Mesendoderm (in vitro differentiated cells): ENCODE measurements around the gene LCLAT1.

Experiments used
- DNase-seq: peaks from one replicate; pipeline ENCODE4 v3.0.0; 2013
- H2AK5ac ChIP-seq: 2 replicates; pipeline ENCODE4 v1.6.1; 2013; ENCODE audit warnings: low read length, inconsistent platforms
- H2BK120ac ChIP-seq: 2 replicates; pipeline ENCODE4 v1.6.1; 2013; ENCODE audit warnings: low read depth, mild to moderate bottlenecking, low read length, moderate library complexity, mixed read lengths
- H2BK15ac ChIP-seq: replicated peaks from 2 replicates; pipeline ENCODE4 v1.6.1; 2013; ENCODE audit warnings: low read depth, mild to moderate bottlenecking, moderate library complexity
- H2BK5ac ChIP-seq: 2 replicates; pipeline ENCODE4 v1.6.1; 2013; ENCODE audit warnings: low read length, inconsistent platforms
- H3K18ac ChIP-seq: 2 replicates; pipeline ENCODE4 v1.6.1; 2013; ENCODE audit warnings: mild to moderate bottlenecking, low read length, mixed read lengths
- H3K23ac ChIP-seq: one replicate; pipeline ENCODE4 v1.6.1; 2013; ENCODE audit warnings: low read length
- H3K27ac ChIP-seq: 2 replicates; pipeline ENCODE4 v1.5.1; 2013; ENCODE audit warnings: low read depth, mild to moderate bottlenecking, inconsistent platforms, low read length, moderate library complexity
- H3K27me3 ChIP-seq: 2 replicates; pipeline ENCODE4 v1.6.1; 2013; ENCODE audit warnings: low read length, control low read depth, mild to moderate bottlenecking, inconsistent platforms; ENCODE audit not compliant: insufficient read depth, poor library complexity
- H3K36me3 ChIP-seq: 2 replicates; pipeline ENCODE4 v1.6.1; 2013; ENCODE audit warnings: low read length, inconsistent platforms; ENCODE audit not compliant: control insufficient read depth, insufficient read depth
- H3K4ac ChIP-seq: one replicate; pipeline ENCODE4 v1.6.1; 2013; ENCODE audit warnings: low read depth, mild to moderate bottlenecking, low read length, moderate library complexity
- H3K4me1 ChIP-seq: 2 replicates; pipeline ENCODE4 v1.6.1; 2013; ENCODE audit warnings: low read depth, low read length, inconsistent platforms; ENCODE audit not compliant: control insufficient read depth
- H3K4me2 ChIP-seq: 2 replicates; pipeline ENCODE4 v1.6.1; 2013; ENCODE audit warnings: low read length
- H3K4me3 ChIP-seq: 2 replicates; pipeline ENCODE4 v1.5.1; 2013; ENCODE audit warnings: mild to moderate bottlenecking, low read length
- H3K56ac ChIP-seq: one replicate; pipeline ENCODE4 v1.6.1; 2013; ENCODE audit warnings: low read length
- H3K79me1 ChIP-seq: 2 replicates; pipeline ENCODE4 v1.6.1; 2013; ENCODE audit warnings: low read length, inconsistent platforms
- H3K79me2 ChIP-seq: 2 replicates; pipeline ENCODE4 v1.6.1; 2013; ENCODE audit warnings: mild to moderate bottlenecking, low read length; ENCODE audit not compliant: control insufficient read depth, insufficient read depth
- H3K9ac ChIP-seq: 2 replicates; pipeline ENCODE4 v1.6.1; 2013; ENCODE audit warnings: low read length, inconsistent platforms
- H4K5ac ChIP-seq: one replicate; pipeline ENCODE4 v1.6.1; 2013; ENCODE audit warnings: low read length
- H4K8ac ChIP-seq: one replicate; pipeline ENCODE4 v1.6.1; 2013; ENCODE audit warnings: low read depth, mild to moderate bottlenecking, control low read depth, low read length, moderate library complexity
- WGBS: extraction: QIAGEN DNeasy Blood & Tissue Kit; methylation state at CpG from one replicate; pipeline ENCODE4 v1.1.7; 2013; ENCODE audit warnings: low lambda C conversion rate, missing lambda C conversion rate; ENCODE audit not compliant: insufficient coverage; ENCODE audit errors: extremely low coverage; 5-methylcytosine and 5-hydroxymethylcytosine counted together

The LCLAT1 gene

DNA sequence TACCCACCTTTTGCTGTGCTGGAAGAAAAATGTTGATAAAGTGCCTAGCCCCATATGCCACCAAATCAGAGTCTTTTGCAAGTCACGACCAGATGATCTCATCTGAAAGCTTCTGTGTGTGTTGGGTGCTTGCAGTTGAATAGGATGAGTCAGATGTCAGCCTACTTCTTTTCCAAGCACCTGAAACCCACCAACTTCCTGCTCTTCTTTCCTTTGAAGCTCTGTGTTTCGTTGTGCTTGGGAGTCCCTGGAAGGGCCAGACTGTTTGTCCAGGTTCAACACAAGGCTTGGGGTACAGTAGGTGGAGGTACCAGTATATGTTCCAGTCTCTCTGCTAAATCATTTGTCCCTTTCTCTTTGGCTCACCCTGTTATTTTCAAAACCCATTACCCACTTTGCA, 36.8 kb upstream of the LCLAT1 start:
- H3K9ac ChIP-seq, result no peak overlapping the region
- no peaks in the 10 kb centered on the region for H3K4me1 ChIP-seq
- DNase-seq, result peak; percentile 91
- H3K36me3 ChIP-seq, result no peaks in the 10 kb centered on the region
- no CpG with 5 or more reads among the region's 2 CpGs for WGBS
- no peak overlapping the region for H2BK15ac ChIP-seq
- no peak overlapping the region for H2BK120ac ChIP-seq
- H3K27me3 ChIP-seq, result no peaks in the 10 kb centered on the region
- no peak overlapping the region for H3K4ac ChIP-seq
- no peak overlapping the region for H3K27ac ChIP-seq
- H4K8ac ChIP-seq, result no peak overlapping the region
- H3K4me2 ChIP-seq, result no peak overlapping the region
- no peak overlapping the region for H3K56ac ChIP-seq
- H2BK5ac ChIP-seq, result no peak overlapping the region
- H3K79me2 ChIP-seq, result no peaks in the 10 kb centered on the region
- no peaks in the 10 kb centered on the region for H3K79me1 ChIP-seq
- H3K18ac ChIP-seq, result no peak overlapping the region
- H3K4me3 ChIP-seq, result no peak overlapping the region
- H4K5ac ChIP-seq, result no peak overlapping the region
- H3K23ac ChIP-seq, result no peak overlapping the region
- H2AK5ac ChIP-seq, result no peak overlapping the region

DNA sequence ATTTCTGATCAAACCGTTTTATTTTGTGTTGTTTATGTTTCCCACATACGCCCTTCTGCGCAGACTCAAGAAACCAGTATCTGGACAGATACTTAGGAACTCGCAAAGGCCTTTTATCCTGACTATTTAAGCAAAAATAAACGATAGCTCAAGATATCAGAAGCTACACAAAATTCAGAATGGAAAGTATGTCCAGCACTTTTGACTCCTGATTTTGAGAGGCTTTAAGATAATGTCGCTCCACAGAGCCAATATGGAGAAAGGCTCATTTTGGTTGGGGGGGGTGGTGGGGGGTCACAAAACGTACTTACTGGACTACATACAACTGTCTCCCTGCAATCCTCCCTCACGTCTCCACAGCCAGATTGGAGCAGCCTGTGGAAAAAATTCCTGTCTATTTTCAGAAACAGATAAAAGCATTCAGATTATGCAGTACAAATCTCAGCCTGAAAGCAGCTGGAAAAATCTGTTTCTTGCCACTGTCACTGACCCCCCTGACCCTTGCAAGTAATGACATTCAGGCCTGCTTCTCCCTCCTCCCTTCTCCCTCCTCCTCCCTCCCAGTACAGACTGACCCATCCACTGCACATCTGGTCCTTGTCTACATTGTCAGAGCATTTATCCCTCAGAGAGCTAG, 34.9 kb upstream of the LCLAT1 start:
- Histone ChIP-seq H3K79me1 (no peaks in the 10 kb centered on the region), H3K27me3 (no peaks in the 10 kb centered on the region), H3K27ac (no peak overlapping the region), H3K36me3 (no peaks in the 10 kb centered on the region), H3K4me1 (no peaks in the 10 kb centered on the region), H3K4ac (no peak overlapping the region), H3K18ac (no peak overlapping the region), H4K5ac (no peak overlapping the region), H2BK15ac (no peak overlapping the region), H3K4me2 (no peak overlapping the region), H4K8ac (no peak overlapping the region), H2BK5ac (no peak overlapping the region), H3K9ac (no peak overlapping the region), H3K23ac (no peak overlapping the region), H3K56ac (no peak overlapping the region), H2AK5ac (no peak overlapping the region), H2BK120ac (no peak overlapping the region), H3K4me3 (no peak overlapping the region), H3K79me2 (no peaks in the 10 kb centered on the region)
- no CpG with 5 or more reads among the region's 8 CpGs for whole genome bisulfite sequencing
- no peak for DNase-seq

DNA sequence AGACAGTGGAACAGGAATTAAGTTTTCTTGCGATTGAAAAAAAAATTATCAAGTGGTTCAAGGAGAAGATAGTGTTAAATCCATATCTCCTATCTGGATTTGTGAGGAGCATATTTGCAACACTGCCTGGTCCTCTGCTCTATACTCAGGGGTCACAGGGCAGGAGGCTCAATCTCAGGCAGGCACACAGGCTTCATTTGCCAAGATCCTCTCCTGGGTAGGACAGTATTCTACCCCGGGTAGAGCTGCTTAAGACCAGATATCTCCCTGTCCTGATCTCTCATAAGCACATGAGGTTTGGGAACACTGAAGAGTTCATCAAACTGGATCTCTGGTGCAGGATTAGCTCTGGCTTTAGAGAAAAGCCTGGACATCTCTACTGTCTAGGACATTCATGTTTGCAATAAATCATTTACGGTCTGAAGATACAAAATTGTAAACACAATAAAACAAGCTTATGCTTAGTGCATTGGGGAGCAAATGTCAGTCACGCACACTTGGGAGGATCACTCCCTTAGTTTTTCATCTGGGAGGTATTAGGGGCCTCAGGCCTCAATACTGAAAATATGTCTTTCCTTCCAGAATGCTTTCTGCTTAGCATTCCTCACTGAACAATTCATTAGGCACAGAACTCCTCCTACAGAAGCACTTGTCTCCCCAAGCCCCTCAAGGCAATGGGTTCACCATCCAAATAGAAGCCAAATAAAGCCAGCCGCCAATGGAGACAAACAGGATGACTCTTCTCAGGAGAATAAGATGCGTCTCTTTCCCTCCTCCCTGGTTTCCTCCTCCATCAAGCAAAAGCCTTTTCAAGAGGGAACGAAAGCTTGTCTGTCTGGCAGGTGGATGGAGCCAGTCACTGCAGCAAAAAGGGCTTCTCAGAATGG, 34.1 kb upstream of the LCLAT1 start:
- Histone ChIP-seq H3K4ac (no peak overlapping the region), H2AK5ac (no peak overlapping the region), H3K56ac (no peak overlapping the region), H2BK15ac (peak overlapping the region; percentile 46), H3K79me1 (no peaks in the 10 kb centered on the region), H4K8ac (no peak overlapping the region), H2BK5ac (no peak overlapping the region), H3K27me3 (no peaks in the 10 kb centered on the region), H4K5ac (no peak overlapping the region), H3K36me3 (no peaks in the 10 kb centered on the region), H3K4me2 (no peak overlapping the region), H3K79me2 (no peaks in the 10 kb centered on the region), H3K4me1 (no peaks in the 10 kb centered on the region), H2BK120ac (no peak overlapping the region), H3K18ac (no peak overlapping the region), H3K4me3 (no peak overlapping the region), H3K23ac (no peak overlapping the region), H3K27ac (no peak overlapping the region), H3K9ac (no peak overlapping the region)
- DNase-seq, result no peak
- no CpG with 5 or more reads among the region's 7 CpGs for WGBS

DNA sequence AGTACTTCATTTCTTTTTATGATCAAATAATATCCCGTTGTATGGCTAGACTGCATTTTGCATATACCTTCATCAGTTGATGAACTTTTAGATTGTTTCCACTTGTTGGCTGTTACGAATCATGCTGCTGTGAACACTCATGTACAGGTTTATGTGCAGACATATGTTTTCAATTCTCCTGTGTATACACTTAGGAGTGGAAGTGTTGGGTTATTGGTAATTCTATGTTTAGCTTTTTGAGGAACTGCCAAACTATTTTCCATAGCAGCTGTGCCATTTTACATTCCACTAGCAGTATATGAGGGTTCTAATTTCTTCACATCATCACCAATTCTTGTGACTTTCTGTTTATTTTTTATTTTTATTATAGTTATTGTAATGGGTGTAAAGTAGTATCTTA, 32.1 kb upstream of the LCLAT1 start:
- H4K8ac ChIP-seq, result no peak overlapping the region
- no peak for DNase-seq
- no peak overlapping the region for H4K5ac ChIP-seq
- no peaks in the 10 kb centered on the region for H3K27me3 ChIP-seq
- H3K4me1 ChIP-seq, result no peaks in the 10 kb centered on the region
- H2BK120ac ChIP-seq, result no peak overlapping the region
- H2AK5ac ChIP-seq, result no peak overlapping the region
- H3K18ac ChIP-seq, result no peak overlapping the region
- H3K4me3 ChIP-seq, result no peak overlapping the region
- no peak overlapping the region for H3K23ac ChIP-seq
- no peaks in the 10 kb centered on the region for H3K79me2 ChIP-seq
- H2BK5ac ChIP-seq, result no peak overlapping the region
- no peaks in the 10 kb centered on the region for H3K36me3 ChIP-seq
- no peak overlapping the region for H3K27ac ChIP-seq
- no peaks in the 10 kb centered on the region for H3K79me1 ChIP-seq
- H2BK15ac ChIP-seq, result no peak overlapping the region
- no peak overlapping the region for H3K4me2 ChIP-seq
- whole genome bisulfite sequencing, result no CpG with 5 or more reads among the region's 2 CpGs
- H3K4ac ChIP-seq, result no peak overlapping the region
- no peak overlapping the region for H3K9ac ChIP-seq
- H3K56ac ChIP-seq, result no peak overlapping the region

DNA sequence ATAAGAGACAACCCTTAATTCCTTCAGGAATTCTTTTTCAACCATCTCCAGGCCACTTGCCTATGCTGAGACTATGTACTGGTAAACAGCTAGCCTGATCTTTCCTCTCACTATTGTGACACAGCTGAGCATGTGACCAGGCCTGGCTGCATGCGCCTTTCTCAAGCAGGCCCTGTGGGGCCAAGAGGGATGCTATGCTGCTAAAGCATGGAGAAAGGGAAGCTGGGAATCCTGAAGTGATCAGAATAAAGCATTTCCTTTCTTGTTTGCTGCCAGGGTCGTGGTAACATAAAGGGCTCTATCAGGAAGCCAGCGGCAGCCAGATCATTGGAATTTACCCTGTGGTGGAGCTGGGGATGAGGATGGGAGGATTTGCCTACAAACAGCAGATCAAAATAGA, 29.8 kb upstream of the LCLAT1 start:
- H3K4me2 ChIP-seq, result no peak overlapping the region
- no peak overlapping the region for H2BK5ac ChIP-seq
- H2AK5ac ChIP-seq, result no peak overlapping the region
- no peak overlapping the region for H4K8ac ChIP-seq
- no peak overlapping the region for H2BK15ac ChIP-seq
- H3K9ac ChIP-seq, result no peak overlapping the region
- no peaks in the 10 kb centered on the region for H3K79me1 ChIP-seq
- H3K56ac ChIP-seq, result no peak overlapping the region
- H3K27me3 ChIP-seq, result no peaks in the 10 kb centered on the region
- no peaks in the 10 kb centered on the region for H3K79me2 ChIP-seq
- H2BK120ac ChIP-seq, result no peak overlapping the region
- H3K4ac ChIP-seq, result no peak overlapping the region
- no peak overlapping the region for H3K4me3 ChIP-seq
- peak; percentile 55 for DNase-seq
- H3K36me3 ChIP-seq, result no peaks in the 10 kb centered on the region
- no peak overlapping the region for H3K27ac ChIP-seq
- H3K4me1 ChIP-seq, result peaks cover 3% of the 10 kb centered on the region
- no CpG with 5 or more reads among the region's 3 CpGs for WGBS
- H3K18ac ChIP-seq, result no peak overlapping the region
- no peak overlapping the region for H4K5ac ChIP-seq
- H3K23ac ChIP-seq, result no peak overlapping the region
